Limb (tissue), 2 donors: Measurements from ENCODE around the gene BRF1.

Experiments
- DNase-seq, 2 donors: peaks; one replicate each; pipeline ENCODE4 v3.0.0-alpha.2; 2016; ENCODE audit errors: extremely low spot score in 2 of 2

The BRF1 gene

DNA sequence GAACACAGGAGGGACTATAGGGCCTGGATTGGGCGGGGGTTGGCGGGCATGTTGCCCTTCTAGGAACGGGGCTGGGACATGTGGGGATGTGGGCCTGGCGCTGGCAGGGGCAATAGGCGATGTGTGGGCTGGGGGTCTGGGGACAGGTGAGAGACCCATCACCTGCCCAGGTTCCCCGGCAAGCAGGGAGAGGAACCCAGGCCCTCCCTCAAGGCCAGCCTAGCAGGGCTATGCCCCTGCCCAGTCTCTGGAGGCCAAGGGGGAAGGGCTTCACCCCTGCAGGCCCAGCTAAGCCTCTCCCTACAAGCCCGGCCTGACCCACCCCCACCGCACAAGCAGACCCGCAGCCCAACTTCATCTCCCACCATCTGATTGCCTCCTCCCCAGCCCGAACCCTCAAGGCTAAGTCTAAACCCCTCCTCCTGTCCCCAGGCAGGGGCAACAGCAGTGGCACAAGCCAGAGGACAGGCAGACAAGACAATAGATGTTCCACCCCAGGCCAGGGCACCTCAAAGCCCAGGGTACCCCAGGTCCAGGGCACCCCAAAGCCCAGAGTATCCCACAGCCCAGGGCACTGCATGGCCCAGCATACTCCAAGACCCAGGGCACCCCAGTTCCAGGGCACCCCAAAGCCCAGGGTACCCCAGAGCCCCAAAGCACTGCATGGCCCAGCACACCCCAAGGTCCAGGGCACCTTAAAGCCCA is 138.7 kb downstream of the BRF1 start:
- DNase-seq: no peak

DNA sequence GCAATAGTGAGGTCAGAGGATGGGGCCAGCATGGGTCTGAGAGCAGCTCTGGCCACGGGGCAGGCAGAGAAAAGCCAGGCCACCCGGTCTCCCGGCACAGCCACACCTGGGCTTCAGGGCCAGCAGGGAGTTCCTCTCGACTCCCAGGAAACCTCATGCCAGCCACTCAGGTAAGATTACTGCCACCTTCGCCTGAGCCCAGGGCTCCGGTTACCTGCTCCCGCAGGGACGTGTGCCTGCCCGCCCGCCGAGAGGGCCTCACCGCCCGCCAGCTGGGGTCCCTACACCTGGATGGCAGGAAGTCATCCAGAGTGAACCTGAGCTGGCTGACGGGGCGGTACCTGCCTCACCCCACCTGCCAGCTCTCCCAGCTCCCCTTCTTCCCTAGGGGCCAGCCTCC is 139.5 kb downstream of the BRF1 start:
- DNase-seq: no peak

DNA sequence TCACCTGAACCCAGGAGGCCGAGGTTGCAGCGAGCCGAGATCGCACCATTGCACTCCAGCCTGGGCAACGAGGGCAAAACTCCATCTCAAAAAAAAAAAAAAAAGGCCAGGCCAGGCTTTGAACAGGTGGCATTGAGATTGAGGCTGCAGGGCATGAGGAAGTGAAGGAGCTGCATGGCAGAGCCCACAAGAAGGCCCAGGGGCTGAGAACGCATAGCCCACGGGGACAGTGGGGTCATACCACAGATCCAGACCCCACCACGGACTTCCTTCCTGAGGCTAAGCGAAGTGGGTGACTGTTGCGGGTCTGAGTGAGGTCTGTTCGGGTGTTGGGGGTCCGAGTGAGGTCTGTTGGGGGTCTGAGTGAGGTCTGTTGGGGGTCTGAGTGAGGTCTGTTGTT is 140.0 kb downstream of the BRF1 start:
- no peak for DNase-seq

DNA sequence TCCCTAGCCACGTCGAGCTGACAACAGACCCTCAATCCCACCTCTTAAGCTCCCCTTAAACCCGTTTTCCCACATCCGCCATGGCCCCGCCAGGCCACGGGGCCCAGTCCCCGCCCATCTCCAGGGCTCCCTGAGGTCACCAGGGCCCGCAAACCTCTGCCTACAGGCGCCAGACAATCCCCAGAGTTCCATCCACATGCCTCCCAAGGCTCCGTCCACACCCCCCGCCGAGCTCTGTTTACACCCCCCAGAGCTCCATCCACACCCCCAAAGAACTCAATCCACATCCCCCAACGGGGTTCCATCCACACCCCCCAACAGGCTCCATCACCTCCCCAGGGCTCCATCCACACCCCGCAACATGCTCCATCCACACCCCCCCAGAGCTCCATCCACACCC is 141.5 kb downstream of the BRF1 start:
- DNase-seq: no peak
